ENCODE data around the gene SDE2. TPM values are rescaled to one million over a fixed set of nuclear protein-coding genes. Genes with fewer than 3 reads are reported as not detected.

Gene SDE2
- total and polyA plus RNA-seq, 2 donors (not counting 1 experiment from before 2014, with no cell fraction given), result 10.0 to 26.0 TPM

DNA sequence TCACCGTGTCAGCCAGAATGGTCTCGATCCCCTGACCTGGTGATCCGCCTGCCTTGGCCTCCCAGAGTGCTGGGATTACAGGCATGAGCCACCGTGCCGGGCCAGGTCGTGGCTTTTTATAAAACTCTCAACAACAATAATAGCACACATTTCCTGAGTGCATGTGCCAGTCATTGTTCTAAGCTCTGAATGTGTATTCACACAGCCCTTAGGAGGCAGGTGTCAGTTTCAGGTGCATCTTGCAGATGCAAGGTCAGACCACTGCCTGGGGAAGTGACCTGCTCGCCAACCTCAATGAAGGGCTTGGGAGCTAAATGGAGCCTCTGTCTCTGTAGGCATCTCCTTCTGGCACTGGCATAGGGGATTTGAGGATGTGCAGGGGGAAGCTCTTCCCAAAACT lies 56.6 kb downstream of the SDE2 start:
- TF ChIP-seq, protein P1, sequence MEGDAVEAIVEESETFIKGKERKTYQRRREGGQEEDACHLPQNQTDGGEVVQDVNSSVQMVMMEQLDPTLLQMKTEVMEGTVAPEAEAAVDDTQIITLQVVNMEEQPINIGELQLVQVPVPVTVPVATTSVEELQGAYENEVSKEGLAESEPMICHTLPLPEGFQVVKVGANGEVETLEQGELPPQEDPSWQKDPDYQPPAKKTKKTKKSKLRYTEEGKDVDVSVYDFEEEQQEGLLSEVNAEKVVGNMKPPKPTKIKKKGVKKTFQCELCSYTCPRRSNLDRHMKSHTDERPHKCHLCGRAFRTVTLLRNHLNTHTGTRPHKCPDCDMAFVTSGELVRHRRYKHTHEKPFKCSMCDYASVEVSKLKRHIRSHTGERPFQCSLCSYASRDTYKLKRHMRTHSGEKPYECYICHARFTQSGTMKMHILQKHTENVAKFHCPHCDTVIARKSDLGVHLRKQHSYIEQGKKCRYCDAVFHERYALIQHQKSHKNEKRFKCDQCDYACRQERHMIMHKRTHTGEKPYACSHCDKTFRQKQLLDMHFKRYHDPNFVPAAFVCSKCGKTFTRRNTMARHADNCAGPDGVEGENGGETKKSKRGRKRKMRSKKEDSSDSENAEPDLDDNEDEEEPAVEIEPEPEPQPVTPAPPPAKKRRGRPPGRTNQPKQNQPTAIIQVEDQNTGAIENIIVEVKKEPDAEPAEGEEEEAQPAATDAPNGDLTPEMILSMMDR (IDR thresholded peaks at IDR 0.05), result no peak
- no peak for TF ChIP-seq EZH2 (IDR thresholded peaks at IDR 0.05; ENCODE audit: borderline replicate concordance, insufficient read depth, low read depth, low read length, poor library complexity, severe bottlenecking)
- H3K79me2 ChIP-seq (ENCODE audit: control insufficient read depth, insufficient read depth, low read length), result no peaks in the 10 kb centered on the region
- no peak overlapping the region for H3K4me3 ChIP-seq (ENCODE audit: control extremely low read depth in 1 of 5, extremely low read depth in 1 of 5, insufficient read depth in 1 of 5, low read depth in 2 of 5, low read length in 4 of 5)
- no peaks in the 10 kb centered on the region for H3K9me3 Mint-ChIP-seq (ENCODE audit: insufficient read depth)
- no peak overlapping the region for H3K27ac ChIP-seq (ENCODE audit: low read length in 2 of 2)
- peaks cover 0 to 11% (median 0%) of the 10 kb centered on the region in 4 experiments for H3K27me3 ChIP-seq (replicated peaks in 1 of 4; ENCODE audit: control extremely low read depth in 1 of 4, control insufficient read depth in 3 of 4, insufficient read depth in 4 of 4, low read length in 3 of 4)
- H3K4me1 ChIP-seq (ENCODE audit: control insufficient read depth in 2 of 2, insufficient read depth in 2 of 2, low read length in 2 of 2), result peaks cover 8 to 11% of the 10 kb centered on the region in 2 donors
- no peak overlapping the region for H3K4me3 Mint-ChIP-seq
- H3K4me1 Mint-ChIP-seq, result peaks cover 11% of the 10 kb centered on the region
- H4K20me1 ChIP-seq (ENCODE audit: control insufficient read depth, insufficient read depth, low read length, poor library complexity, severe bottlenecking), result no peaks in the 10 kb centered on the region
- DNase-seq, result no peak
- H3K4me2 ChIP-seq (replicated peaks; ENCODE audit: low read depth, low read length, poor library complexity, severe bottlenecking), result no peak overlapping the region
- ATAC-seq (ENCODE audit: low read depth), result no peak
- H3K9me3 ChIP-seq (ENCODE audit: control extremely low read depth in 1 of 3, control insufficient read depth in 2 of 3, insufficient read depth in 1 of 3, low read length in 2 of 3), result no peaks in the 10 kb centered on the region
- no peak overlapping the region for H3K9ac ChIP-seq (ENCODE audit: low read length)
- H3K27me3 Mint-ChIP-seq, result peaks cover 13% of the 10 kb centered on the region
- 11% methylated on average over 4 of the region's 7 CpGs for WGBS (ENCODE audit: insufficient coverage)
- H2AFZ ChIP-seq (ENCODE audit: insufficient read depth, low read depth, low read length, poor library complexity, severe bottlenecking), result no peak overlapping the region
- no peaks in the 10 kb centered on the region for H3K36me3 ChIP-seq (replicated peaks in 1 of 2; ENCODE audit: control extremely low read depth in 1 of 2, control insufficient read depth in 1 of 2, extremely low read depth in 1 of 2, insufficient read depth in 2 of 2, low read length in 1 of 2)
- CTCF ChIA-PET, result no interaction called here
- POLR2A ChIA-PET, result interaction anchor here (0.9 kb wide), 1 partner anchor 18 kb away, joined by 3 read pairs; the partner anchor contains the start of gene PYCR2
- no peak overlapping the region for H3K27ac Mint-ChIP-seq
- intact Hi-C loops (cut with micrococcal nuclease), result no loop called here

DNA sequence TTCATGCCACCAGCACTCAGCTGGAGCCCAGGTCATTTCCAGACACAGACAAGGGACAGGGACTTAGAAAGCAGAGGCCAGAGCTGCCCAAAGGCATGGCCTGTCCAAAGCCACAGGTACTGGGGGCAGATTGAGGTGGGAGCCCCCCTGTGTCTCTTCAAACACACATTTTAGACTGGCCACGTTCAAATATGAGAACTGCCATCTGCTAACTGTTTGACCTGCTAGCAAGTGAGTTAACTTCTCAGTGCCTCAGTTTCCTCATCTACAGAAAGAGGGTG lies 57.3 kb downstream of the SDE2 start:
- no peak overlapping the region for H3K4me3 ChIP-seq (ENCODE audit: control extremely low read depth in 1 of 5, extremely low read depth in 1 of 5, insufficient read depth in 1 of 5, low read depth in 2 of 5, low read length in 4 of 5)
- Mint-ChIP-seq H3K9me3 (ENCODE audit: insufficient read depth) (no peaks in the 10 kb centered on the region), H3K4me1 (peaks cover 11% of the 10 kb centered on the region), H3K27me3 (peaks cover 9% of the 10 kb centered on the region), H3K4me3 (no peak overlapping the region), H3K27ac (no peak overlapping the region)
- H3K9ac ChIP-seq (ENCODE audit: low read length), result no peak overlapping the region
- WGBS (ENCODE audit: insufficient coverage), result no CpG with 5 or more reads among the region's 1 CpG
- H4K20me1 ChIP-seq (ENCODE audit: control insufficient read depth, insufficient read depth, low read length, poor library complexity, severe bottlenecking), result no peaks in the 10 kb centered on the region
- TF ChIP-seq EZH2 (IDR thresholded peaks at IDR 0.05; ENCODE audit: borderline replicate concordance, insufficient read depth, low read depth, low read length, poor library complexity, severe bottlenecking), result no peak
- TF ChIP-seq, protein P1 (IDR thresholded peaks at IDR 0.05), result no peak
- ChIA-PET POLR2A (no interaction called here), CTCF (no interaction called here)
- H3K27ac ChIP-seq (ENCODE audit: low read length in 2 of 2), result no peak overlapping the region
- DNase-seq (no peak), ATAC-seq (ENCODE audit: low read depth) (no peak)
- no peaks in the 10 kb centered on the region for H3K36me3 ChIP-seq (replicated peaks in 1 of 2; ENCODE audit: control extremely low read depth in 1 of 2, control insufficient read depth in 1 of 2, extremely low read depth in 1 of 2, insufficient read depth in 2 of 2, low read length in 1 of 2)
- peaks cover 8 to 11% of the 10 kb centered on the region in 2 donors for H3K4me1 ChIP-seq (ENCODE audit: control insufficient read depth in 2 of 2, insufficient read depth in 2 of 2, low read length in 2 of 2)
- no peaks in the 10 kb centered on the region for H3K9me3 ChIP-seq (ENCODE audit: control extremely low read depth in 1 of 3, control insufficient read depth in 2 of 3, insufficient read depth in 1 of 3, low read length in 2 of 3)
- peaks cover 0 to 8% (median 0%) of the 10 kb centered on the region in 4 experiments for H3K27me3 ChIP-seq (replicated peaks in 1 of 4; ENCODE audit: control extremely low read depth in 1 of 4, control insufficient read depth in 3 of 4, insufficient read depth in 4 of 4, low read length in 3 of 4)
- no peak overlapping the region for H3K4me2 ChIP-seq (replicated peaks; ENCODE audit: low read depth, low read length, poor library complexity, severe bottlenecking)
- no peaks in the 10 kb centered on the region for H3K79me2 ChIP-seq (ENCODE audit: control insufficient read depth, insufficient read depth, low read length)
- H2AFZ ChIP-seq (ENCODE audit: insufficient read depth, low read depth, low read length, poor library complexity, severe bottlenecking), result no peak overlapping the region
- intact Hi-C loops (cut with micrococcal nuclease), result no loop called here

Measured in B cell (primary cell).